ENCODE measurements around the gene CYP17A1.
"Not testable (repeated sequence)": the region's sequence is repeated elsewhere in the genome, so short reads cannot be mapped to it uniquely, and the experiment has no call there.

Gene CYP17A1

DNA sequence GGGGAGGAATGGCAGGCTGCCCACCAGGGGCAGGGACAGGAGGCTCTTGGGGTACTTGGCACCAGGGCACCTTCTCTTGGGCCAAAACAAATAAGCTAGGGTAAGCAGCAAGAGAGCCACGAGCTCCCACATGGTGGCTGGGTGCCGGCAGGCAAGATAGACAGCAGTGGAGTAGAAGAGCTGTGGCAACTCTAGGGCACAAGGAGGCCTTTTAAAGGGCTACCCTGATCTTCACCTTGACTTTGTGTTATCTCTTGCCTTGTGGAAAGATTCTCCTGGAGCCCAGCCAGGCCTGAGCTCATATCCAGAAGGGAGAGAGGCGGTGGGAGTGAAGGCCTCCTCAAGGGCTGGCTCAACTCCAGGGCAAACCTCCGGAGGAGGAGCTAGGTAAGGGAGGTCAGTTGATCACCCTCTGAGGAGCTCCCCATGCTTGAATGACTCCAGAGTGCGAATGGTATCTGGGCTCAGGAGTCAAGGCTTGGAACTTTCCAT is at the start of gene CYP17A1:
CYP17A1 (minus strand) TSS at position 184 of the 492 bp plus-strand sequence; CDS start at position 132, 52 bp downstream.
- DNase-seq (ENCODE audit: low read depth): no peak

DNA sequence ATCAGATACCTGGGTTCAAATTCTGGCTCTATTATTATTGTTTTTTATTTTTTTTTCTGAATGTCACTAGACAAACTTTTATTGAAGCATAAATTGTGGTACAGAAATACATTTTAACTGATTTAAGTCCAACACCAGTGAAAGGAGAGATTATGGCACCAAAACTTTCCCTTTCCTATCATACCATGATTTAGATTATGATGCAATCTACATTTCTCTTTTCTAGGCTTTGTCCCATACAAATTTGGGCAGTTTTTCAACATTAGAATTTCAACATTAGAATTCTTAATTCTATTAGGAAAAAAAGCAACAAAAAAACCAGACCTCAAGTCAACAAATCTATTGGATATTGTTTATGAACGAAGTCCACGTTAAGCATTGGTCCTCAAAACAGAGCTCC is 43.0 kb upstream of the CYP17A1 start:
- DNase-seq (ENCODE audit: low read depth): no peak

- DNase-seq (ENCODE audit: low read depth): no peak
These were observed 41.4 kb upstream of the CYP17A1 start for GRCh38 chr10:102878629-102879028.

DNA sequence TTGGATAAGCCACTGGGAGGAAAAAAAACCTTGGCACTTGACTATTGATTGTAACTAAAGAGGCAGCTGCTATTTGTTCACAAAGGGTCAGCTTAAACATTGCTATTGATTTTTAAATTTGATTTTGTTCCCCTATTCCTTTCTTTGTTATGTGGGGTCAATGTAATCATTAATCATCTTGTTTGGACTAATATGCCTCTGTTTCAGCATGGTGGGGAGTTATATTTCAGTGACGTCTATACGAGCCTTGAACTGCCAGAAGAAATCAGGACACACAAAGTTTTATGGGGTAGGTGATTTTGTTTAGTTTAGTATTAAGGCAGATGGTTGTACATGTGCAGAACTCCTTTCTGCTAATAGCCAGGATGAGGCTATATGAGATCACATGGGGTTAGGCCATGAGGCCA is 39.5 kb upstream of the CYP17A1 start:
- no peak for DNase-seq (ENCODE audit: low read depth)

DNA sequence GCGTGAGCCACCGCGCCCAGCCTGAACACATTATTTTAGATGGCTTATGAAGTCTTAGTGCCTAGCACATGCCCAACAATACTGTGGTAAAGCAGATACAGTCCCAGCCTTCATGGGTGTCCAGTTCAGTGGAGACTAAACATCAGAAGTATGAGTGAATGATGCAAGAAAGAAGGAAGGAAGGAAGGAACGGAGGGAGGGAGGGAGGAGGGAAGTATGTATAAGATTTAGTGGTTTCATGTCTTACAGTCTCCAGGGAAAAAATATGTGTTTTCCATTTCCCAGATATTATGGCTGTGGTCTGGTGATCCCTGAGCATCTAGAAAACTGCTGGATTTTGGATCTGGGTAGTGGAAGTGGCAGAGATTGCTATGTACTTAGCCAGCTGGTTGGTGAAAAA is 35.0 kb upstream of the CYP17A1 start:
- no peak for DNase-seq (ENCODE audit: low read depth)

DNA sequence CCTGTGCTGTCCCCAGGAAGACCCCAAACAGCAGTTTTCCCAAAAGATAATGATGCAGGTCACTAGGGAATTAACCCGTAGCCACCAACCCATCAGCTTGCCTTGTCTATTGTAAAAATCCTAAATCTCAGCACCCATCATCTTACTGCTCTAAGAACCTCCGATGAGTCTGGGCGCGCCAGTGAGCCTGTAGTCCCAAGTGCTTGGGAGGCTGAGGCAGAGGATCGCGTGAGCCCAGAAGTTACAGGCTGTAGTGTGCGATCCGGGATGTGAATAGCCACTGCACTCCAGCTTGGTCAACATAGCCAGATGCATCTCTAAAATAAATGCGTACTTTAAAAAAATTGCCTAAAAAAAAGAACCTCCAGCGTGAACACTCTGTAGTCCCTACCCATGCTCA is 33.0 kb upstream of the CYP17A1 start:
- no peak for DNase-seq (ENCODE audit: low read depth)

GRCh38 chr10:102869258-102870198 is 32.3 kb upstream of the CYP17A1 start, which contains the start of gene AS3MT:
Gene AS3MT, plus strand, starts transcription at chr10:102869470. Its CDS starts 123 bp downstream, at chr10:102869593.
- DNase-seq (ENCODE audit: low read depth): no peak

DNA sequence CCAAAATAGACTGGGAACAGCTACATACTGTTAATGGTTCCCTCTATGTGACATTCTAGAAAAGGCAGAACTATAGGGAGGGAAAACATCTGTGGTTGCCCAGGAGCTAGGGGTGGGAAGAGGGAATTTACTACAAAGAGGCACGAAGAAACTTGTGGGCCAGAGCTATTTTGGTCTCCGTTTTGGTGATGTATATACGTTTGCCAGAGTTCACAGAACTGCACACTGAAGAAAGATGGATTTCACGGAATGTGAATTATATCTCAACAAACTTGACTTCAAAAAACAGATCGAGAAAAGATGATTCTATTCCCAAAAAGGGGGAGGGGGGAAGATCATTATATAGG is 31.7 kb upstream of the CYP17A1 start:
- DNase-seq (ENCODE audit: low read depth): no peak

- no peak for DNase-seq (ENCODE audit: low read depth)
These were observed 28.4 kb upstream of the CYP17A1 start for GRCh38 chr10:102865620-102866019.

GRCh38 chr10:102863660-102864059 is 26.4 kb upstream of the CYP17A1 start:
- DNase-seq (ENCODE audit: low read depth): no peak

DNA sequence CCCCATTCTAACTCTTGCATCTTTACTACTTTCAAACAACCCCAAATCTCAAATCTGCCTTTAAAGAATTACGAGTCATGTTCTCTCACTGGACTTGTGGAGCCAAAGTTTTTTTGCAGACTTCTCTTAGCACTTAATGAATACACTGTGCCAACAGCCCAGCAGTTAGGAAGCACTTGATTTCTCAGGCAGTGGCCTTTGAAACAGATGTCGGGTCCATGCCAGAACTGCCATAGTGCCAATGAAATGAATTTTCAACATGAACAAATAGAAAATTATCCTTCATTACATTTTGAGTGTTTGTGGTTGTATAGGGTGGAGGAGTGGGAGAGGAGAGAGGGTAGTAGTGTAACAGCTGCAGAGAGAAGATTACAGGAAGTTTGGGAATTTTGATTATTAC is 22.7 kb upstream of the CYP17A1 start:
- DNase-seq (ENCODE audit: low read depth): no peak

GRCh38 chr10:102856758-102857424 is 19.7 kb upstream of the CYP17A1 start:
- DNase-seq (ENCODE audit: low read depth): no peak

DNA sequence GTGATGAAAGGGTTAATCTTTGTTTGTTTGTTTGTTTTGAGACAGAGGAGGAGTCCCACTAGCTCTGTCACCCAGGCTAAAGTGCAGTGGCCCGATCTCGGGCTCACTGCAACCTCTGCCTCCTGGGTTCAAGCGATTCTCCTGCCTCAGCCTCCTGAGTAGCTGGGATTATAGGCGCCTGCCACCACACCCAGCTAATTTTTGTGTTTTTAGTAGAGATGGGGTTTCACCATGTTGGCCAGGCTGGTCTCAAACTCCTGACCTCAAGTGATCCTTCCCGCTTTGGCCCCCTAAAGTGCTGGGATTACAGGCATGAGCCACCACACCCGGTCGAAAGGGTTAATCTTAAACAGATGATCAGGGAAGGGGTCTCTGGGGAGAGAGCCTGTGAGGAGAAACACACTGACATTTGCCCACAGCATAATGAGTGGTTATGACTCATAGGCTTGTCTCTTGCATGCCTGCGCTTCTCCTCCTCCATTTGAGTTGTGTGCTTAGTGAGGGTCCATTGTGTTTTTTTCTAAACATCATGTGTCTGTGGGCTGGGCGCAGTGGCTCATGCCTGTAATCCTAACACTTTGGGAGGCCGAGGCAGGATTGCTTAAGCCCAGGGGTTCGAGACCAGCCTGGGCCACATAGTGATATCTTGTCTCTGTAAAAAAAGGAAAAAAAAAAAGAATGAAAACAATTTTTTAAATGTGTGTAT is 18.7 kb upstream of the CYP17A1 start:
- not testable (repeated sequence) for DNase-seq (ENCODE audit: low read depth)

- DNase-seq (ENCODE audit: low read depth): not testable (repeated sequence)
These were observed 16.0 kb upstream of the CYP17A1 start for GRCh38 chr10:102853237-102853636.

DNA sequence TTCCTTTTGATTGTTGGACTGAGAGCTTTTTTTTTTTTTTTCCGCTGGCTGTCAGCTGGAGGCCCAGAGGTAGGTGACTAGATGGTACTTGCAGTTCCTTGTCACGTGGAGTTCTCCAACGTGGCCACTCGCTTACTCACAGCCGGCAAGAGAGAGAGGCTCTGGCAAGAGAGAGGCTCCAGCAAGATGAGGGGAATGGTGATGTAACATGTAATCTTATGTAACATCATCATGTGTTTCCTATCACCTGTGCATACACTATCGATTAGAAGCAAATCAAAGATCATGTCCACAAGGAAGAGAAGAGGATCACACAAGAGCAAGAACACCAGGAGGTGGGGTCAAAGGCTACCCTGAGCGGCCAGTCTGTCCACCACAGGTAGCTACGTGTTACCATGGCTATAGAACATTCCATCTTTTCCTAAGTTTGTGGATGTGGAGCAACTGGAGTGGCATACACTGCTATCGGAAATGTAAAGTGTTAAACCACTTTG is 12.9 kb upstream of the CYP17A1 start:
- DNase-seq (ENCODE audit: low read depth): no peak

GRCh38 chr10:102845352-102845902 is 8.2 kb upstream of the CYP17A1 start:
- DNase-seq (ENCODE audit: low read depth): no peak

- not testable (repeated sequence) for DNase-seq (ENCODE audit: low read depth)
These were observed 7.1 kb upstream of the CYP17A1 start for GRCh38 chr10:102844190-102844776.

- DNase-seq (ENCODE audit: low read depth): not testable (repeated sequence)
These were observed 5.9 kb upstream of the CYP17A1 start for GRCh38 chr10:102843139-102843538.

DNA sequence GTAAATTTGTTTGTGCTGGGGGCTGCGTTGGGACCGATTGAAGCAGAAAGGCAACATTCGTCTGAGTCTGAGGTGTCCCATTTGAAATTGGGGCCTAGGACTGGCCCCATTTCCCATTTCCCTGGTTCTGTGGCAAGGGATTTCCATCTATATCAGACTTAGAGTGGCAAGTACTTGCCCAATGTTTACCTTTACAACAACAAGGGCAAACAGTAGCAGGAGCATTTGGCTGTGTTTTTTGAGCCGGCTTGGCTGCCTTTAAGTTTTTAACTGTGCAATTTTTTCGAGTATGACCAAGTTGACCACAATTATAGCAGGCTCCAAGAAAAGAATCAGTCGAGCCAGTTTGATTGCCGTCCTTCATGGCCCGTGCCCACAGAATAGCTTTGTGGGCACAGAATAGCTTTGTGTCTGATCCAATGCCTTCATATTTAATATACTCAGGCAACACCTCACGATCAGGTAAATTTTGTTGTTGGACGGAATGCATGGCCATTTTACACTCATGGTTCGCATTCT is 4.7 kb upstream of the CYP17A1 start:
- no peak for DNase-seq (ENCODE audit: low read depth)

- DNase-seq (ENCODE audit: low read depth): not testable (repeated sequence)
These were observed 1.2 kb upstream of the CYP17A1 start for GRCh38 chr10:102838276-102838927.
